Adipocyte (in vitro differentiated cells): ENCODE data around the gene ZNF484.
"Not testable (repeated sequence)": the region's sequence is repeated elsewhere in the genome, so short reads cannot be mapped to it uniquely, and the experiment has no call there.

Source experiments
- DNase-seq: peaks from one replicate; pipeline ENCODE4 v3.0.0-alpha.2; 2015; ENCODE audit warnings: low read depth
- H3K27me3 ChIP-seq: replicated peaks from 2 replicates; pipeline ENCODE4 v1.7.0; 2013; ENCODE audit warnings: mild to moderate bottlenecking, low read length, moderate library complexity; ENCODE audit not compliant: control insufficient read depth, insufficient read depth
- H3K36me3 ChIP-seq: 2 replicates; pipeline ENCODE4 v1.7.0; 2013; ENCODE audit warnings: low read length, mild to moderate bottlenecking, moderate library complexity; ENCODE audit not compliant: control insufficient read depth, insufficient read depth, severe bottlenecking
- H3K4me1 ChIP-seq: 2 replicates; pipeline ENCODE4 v1.7.0; 2013; ENCODE audit warnings: mild to moderate bottlenecking, low read length, moderate library complexity; ENCODE audit not compliant: control insufficient read depth, insufficient read depth
- H3K4me3 ChIP-seq: 2 replicates; pipeline ENCODE4 v1.7.0; 2013; ENCODE audit warnings: mild to moderate bottlenecking, low read length, moderate library complexity
- H3K9ac ChIP-seq: 2 replicates; pipeline ENCODE4 v1.7.0; 2013; ENCODE audit warnings: mild to moderate bottlenecking, low read length, moderate library complexity
- H3K9me3 ChIP-seq: 2 replicates; pipeline ENCODE4 v1.7.0; 2013; ENCODE audit warnings: mild to moderate bottlenecking, low read length, moderate library complexity; ENCODE audit not compliant: control insufficient read depth

The ZNF484 gene

GRCh38 chr9:92853716-92854115 lies 24.1 kb downstream of the ZNF484 start:
- Histone ChIP-seq H3K36me3 (peaks cover 73% of the 10 kb centered on the region), H3K4me1 (no peaks in the 10 kb centered on the region), H3K9ac (no peak overlapping the region), H3K9me3 (peaks cover 46% of the 10 kb centered on the region), H3K27me3 (no peaks in the 10 kb centered on the region), H3K4me3 (no peak overlapping the region)
- no peak for DNase-seq

- peaks cover 74% of the 10 kb centered on the region for H3K9me3 ChIP-seq
- no peak for DNase-seq
Observed at GRCh38 chr9:92850898-92851297, 26.9 kb downstream of the ZNF484 start.

GRCh38 chr9:92848740-92849139 lies 29.1 kb downstream of the ZNF484 start:
- H3K4me1 ChIP-seq, DNase-seq, H3K9ac ChIP-seq, H3K27me3 ChIP-seq: not testable (repeated sequence)
- peak overlapping the region; percentile 64 for H3K4me3 ChIP-seq
- H3K9me3 ChIP-seq = peaks cover 91% of the 10 kb centered on the region
- H3K36me3 ChIP-seq = peaks cover 81% of the 10 kb centered on the region

More at GRCh38 chr9:92850898-92851297, 26.9 kb downstream of the ZNF484 start:
- Histone ChIP-seq H3K9ac (no peak overlapping the region), H3K36me3 (peaks cover 94% of the 10 kb centered on the region), H3K4me1 (no peaks in the 10 kb centered on the region), H3K27me3 (no peaks in the 10 kb centered on the region), H3K4me3 (peak overlapping the region; percentile 24)

GRCh38 chr9:92846662-92847145 lies 31.1 kb downstream of the ZNF484 start:
- Histone ChIP-seq H3K36me3 (peaks cover 67% of the 10 kb centered on the region), H3K4me3 (peak overlapping the region; percentile 64), H3K27me3 (no peaks in the 10 kb centered on the region), H3K9ac (no peak overlapping the region), H3K9me3 (peaks cover 90% of the 10 kb centered on the region), H3K4me1 (no peaks in the 10 kb centered on the region)
- DNase-seq = no peak

GRCh38 chr9:92838411-92838810 lies 39.4 kb downstream of the ZNF484 start:
- H3K9ac ChIP-seq, H3K4me1 ChIP-seq, DNase-seq, H3K4me3 ChIP-seq, H3K27me3 ChIP-seq, H3K36me3 ChIP-seq: not testable (repeated sequence)
- H3K9me3 ChIP-seq = peaks cover 59% of the 10 kb centered on the region

GRCh38 chr9:92837191-92837590 lies 40.6 kb downstream of the ZNF484 start:
- Histone ChIP-seq H3K4me3 (no peak overlapping the region), H3K9ac (no peak overlapping the region), H3K9me3 (peaks cover 47% of the 10 kb centered on the region), H3K27me3 (no peaks in the 10 kb centered on the region), H3K4me1 (no peaks in the 10 kb centered on the region), H3K36me3 (no peaks in the 10 kb centered on the region)
- no peak for DNase-seq

GRCh38 chr9:92829420-92829819 lies 48.4 kb downstream of the ZNF484 start:
- H3K36me3 ChIP-seq = no peaks in the 10 kb centered on the region

GRCh38 chr9:92825065-92825464 lies 52.8 kb downstream of the ZNF484 start:
- not testable (repeated sequence) for H3K36me3 ChIP-seq, H3K4me1 ChIP-seq, H3K9me3 ChIP-seq, DNase-seq, H3K4me3 ChIP-seq, H3K27me3 ChIP-seq, H3K9ac ChIP-seq

More at GRCh38 chr9:92829420-92829819, 48.4 kb downstream of the ZNF484 start:
- Histone ChIP-seq H3K4me1 (no peaks in the 10 kb centered on the region), H3K9ac (no peak overlapping the region), H3K27me3 (no peaks in the 10 kb centered on the region), H3K4me3 (no peak overlapping the region), H3K9me3 (peaks cover 6% of the 10 kb centered on the region)
- DNase-seq = no peak

- no peak for DNase-seq
- Histone ChIP-seq H3K9me3 (no peaks in the 10 kb centered on the region), H3K9ac (no peak overlapping the region), H3K27me3 (no peaks in the 10 kb centered on the region), H3K4me3 (no peak overlapping the region), H3K4me1 (no peaks in the 10 kb centered on the region), H3K36me3 (no peaks in the 10 kb centered on the region)
Observed at GRCh38 chr9:92820964-92821363, 56.9 kb downstream of the ZNF484 start.

- not testable (repeated sequence) for DNase-seq, H3K9me3 ChIP-seq, H3K27me3 ChIP-seq, H3K9ac ChIP-seq, H3K4me3 ChIP-seq, H3K4me1 ChIP-seq, H3K36me3 ChIP-seq
Observed at GRCh38 chr9:92819898-92820297, 57.9 kb downstream of the ZNF484 start.

- DNase-seq, H3K9me3 ChIP-seq, H3K4me1 ChIP-seq, H3K4me3 ChIP-seq, H3K36me3 ChIP-seq, H3K9ac ChIP-seq: not testable (repeated sequence)
- peaks cover 60% of the 10 kb centered on the region for H3K27me3 ChIP-seq
Observed at GRCh38 chr9:92809629-92810326, 68.1 kb downstream of the ZNF484 start.
